ENCODE data around the gene MYL5. TPM values are rescaled to one million over a fixed set of nuclear protein-coding genes. Genes with fewer than 3 reads are reported as not detected.

MYL5 gene
- polyA plus RNA-seq, 2 of the 4 experiments (the other 2 are of a cell fraction), result 8.0 to 8.3 TPM

Other genes with a start within 250 kb of the MYL5 start
- gene ZNF721, start 175.4 kb upstream of the MYL5 start, polyA plus RNA-seq (2011; rRNA removed), result 13.6 and 19.7 TPM in 2 replicates
- 19.0 to 19.7 TPM (median 19.5 TPM) in 3 replicates for gene ZNF721, start 175.4 kb upstream of the MYL5 start, polyA plus RNA-seq (2017; fragmentation: RNase III; extraction: RNeasy Plus Mini Kit Qiagen cat#74134 plus additional on column Dnase treatment)
- gene PIGG, start 175.3 kb upstream of the MYL5 start, polyA plus RNA-seq (2011; rRNA removed), result 42.7 and 49.3 TPM in 2 replicates
- 25.6 to 28.2 TPM (median 27.5 TPM) in 3 replicates for gene PIGG, start 175.3 kb upstream of the MYL5 start, polyA plus RNA-seq (2017; fragmentation: RNase III; extraction: RNeasy Plus Mini Kit Qiagen cat#74134 plus additional on column Dnase treatment)
- gene TMEM271, start 98.2 kb upstream of the MYL5 start, polyA plus RNA-seq (2011; rRNA removed), result not detected in 2 replicates
- gene TMEM271, start 98.2 kb upstream of the MYL5 start, polyA plus RNA-seq (2017; fragmentation: RNase III; extraction: RNeasy Plus Mini Kit Qiagen cat#74134 plus additional on column Dnase treatment), result not detected in 3 replicates
- not detected in 2 replicates for gene PDE6B, start 49.0 kb upstream of the MYL5 start, polyA plus RNA-seq (2011; rRNA removed)
- gene PDE6B, start 49.0 kb upstream of the MYL5 start, polyA plus RNA-seq (2017; fragmentation: RNase III; extraction: RNeasy Plus Mini Kit Qiagen cat#74134 plus additional on column Dnase treatment), result 0.03 TPM in 1 of 3 replicates, not detected in the others
- 198 and 214 TPM in 2 replicates for gene ATP5ME, start 266 bp upstream of the MYL5 start, polyA plus RNA-seq (2011; rRNA removed)
- gene ATP5ME, start 266 bp upstream of the MYL5 start, polyA plus RNA-seq (2017; fragmentation: RNase III; extraction: RNeasy Plus Mini Kit Qiagen cat#74134 plus additional on column Dnase treatment), result 659 to 715 TPM (median 660 TPM) in 3 replicates
- 0.05 TPM in 1 of 2 replicates, not detected in the other for gene SLC49A3, start 14.6 kb downstream of the MYL5 start, polyA plus RNA-seq (2011; rRNA removed)
- gene SLC49A3, start 14.6 kb downstream of the MYL5 start, polyA plus RNA-seq (2017; fragmentation: RNase III; extraction: RNeasy Plus Mini Kit Qiagen cat#74134 plus additional on column Dnase treatment), result 0.09 to 0.12 TPM (median 0.11 TPM) in 3 replicates
- gene PCGF3, start 31.3 kb downstream of the MYL5 start, polyA plus RNA-seq (2011; rRNA removed), result 21.0 and 21.7 TPM in 2 replicates
- 14.2 to 17.8 TPM (median 15.9 TPM) in 3 replicates for gene PCGF3, start 31.3 kb downstream of the MYL5 start, polyA plus RNA-seq (2017; fragmentation: RNase III; extraction: RNeasy Plus Mini Kit Qiagen cat#74134 plus additional on column Dnase treatment)
- gene CPLX1, start 151.6 kb downstream of the MYL5 start, polyA plus RNA-seq (2011; rRNA removed), result 0.08 and 0.19 TPM in 2 replicates
- 0.14 to 0.57 TPM (median 0.22 TPM) in 3 replicates for gene CPLX1, start 151.6 kb downstream of the MYL5 start, polyA plus RNA-seq (2017; fragmentation: RNase III; extraction: RNeasy Plus Mini Kit Qiagen cat#74134 plus additional on column Dnase treatment)